Forelimb muscle (tissue), 1 donor: ENCODE data around the gene GAPDH. TPM values are rescaled to one million over a fixed set of nuclear protein-coding genes. Genes with fewer than 3 reads are reported as not detected.
"Not testable (repeated sequence)": the region's sequence is repeated elsewhere in the genome, so short reads cannot be mapped to it uniquely, and the experiment has no call there.

Experiments used
- DNase-seq: peaks from one replicate; pipeline ENCODE4 v3.0.0-alpha.2; 2013; ENCODE audit warnings: low read depth
- polyA plus RNA-seq: library from polyadenylated mRNA; unstranded; fragments of 120-200 nt; gene quantifications from one replicate; pipeline ENCODE4 v1.2.1, GENCODE V29; 2013; ENCODE audit not compliant: insufficient read length

The GAPDH gene
- polyA plus RNA-seq, 1 donor = 5,430 TPM

GRCh38 chr12:6563448-6564050 is 29.2 kb downstream of the GAPDH start:
- DNase-seq = no peak

GRCh38 chr12:6567112-6567670 is 32.9 kb downstream of the GAPDH start:
- no peak for DNase-seq

GRCh38 chr12:6569312-6569711 is 35.0 kb downstream of the GAPDH start:
- DNase-seq = no peak

GRCh38 chr12:6569786-6570185 is 35.5 kb downstream of the GAPDH start:
- no peak for DNase-seq

DNA sequence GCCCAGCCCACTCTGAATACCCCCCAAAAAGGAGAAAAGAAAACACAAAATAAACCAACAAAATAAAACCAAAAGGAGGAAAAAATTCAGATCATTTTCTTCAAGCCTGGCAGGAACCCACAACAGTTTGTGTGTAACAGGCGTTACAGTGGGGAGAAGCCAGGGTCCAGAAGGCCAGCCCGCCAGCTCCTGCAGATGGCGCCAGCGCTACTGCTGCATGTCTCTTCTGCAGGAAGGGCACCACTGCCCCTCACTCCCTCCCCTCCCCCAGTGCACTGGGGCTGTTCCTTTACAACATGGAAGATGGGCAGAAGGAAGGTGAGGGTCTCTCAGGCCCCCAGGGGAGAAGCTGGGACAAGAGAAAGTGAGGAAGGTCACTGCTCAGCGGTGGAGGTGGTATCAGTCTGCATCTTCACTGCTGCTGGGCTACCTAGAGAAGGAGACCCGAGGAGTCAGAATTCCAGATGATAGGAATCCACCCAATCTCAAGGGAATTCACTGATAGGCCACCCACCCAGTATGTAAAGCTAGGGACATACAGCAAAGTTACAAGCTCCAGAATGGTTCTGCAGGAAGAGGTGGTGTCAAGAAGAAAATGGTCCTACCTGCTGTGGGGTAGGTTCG is 36.1 kb downstream of the GAPDH start:
- DNase-seq = no peak

DNA sequence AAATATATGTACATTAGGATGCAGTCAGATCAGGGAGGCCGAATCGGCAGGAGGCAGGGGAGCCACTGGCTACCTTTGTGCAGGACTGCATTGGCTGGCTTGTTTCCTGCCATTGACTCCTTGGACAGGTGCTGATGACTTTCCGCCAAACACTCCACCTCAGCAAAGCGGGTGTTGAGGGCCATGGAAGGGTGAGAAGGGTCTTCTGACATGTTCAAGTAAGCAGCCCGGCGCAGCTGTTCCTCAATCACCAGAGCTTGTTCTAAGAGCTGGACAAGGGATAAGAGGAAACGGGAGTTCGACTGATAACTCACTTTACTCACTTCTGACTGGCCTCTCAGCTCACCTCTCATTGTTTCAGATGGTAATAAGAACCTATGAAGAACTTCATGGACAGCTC is 38.7 kb downstream of the GAPDH start:
- DNase-seq = no peak

DNA sequence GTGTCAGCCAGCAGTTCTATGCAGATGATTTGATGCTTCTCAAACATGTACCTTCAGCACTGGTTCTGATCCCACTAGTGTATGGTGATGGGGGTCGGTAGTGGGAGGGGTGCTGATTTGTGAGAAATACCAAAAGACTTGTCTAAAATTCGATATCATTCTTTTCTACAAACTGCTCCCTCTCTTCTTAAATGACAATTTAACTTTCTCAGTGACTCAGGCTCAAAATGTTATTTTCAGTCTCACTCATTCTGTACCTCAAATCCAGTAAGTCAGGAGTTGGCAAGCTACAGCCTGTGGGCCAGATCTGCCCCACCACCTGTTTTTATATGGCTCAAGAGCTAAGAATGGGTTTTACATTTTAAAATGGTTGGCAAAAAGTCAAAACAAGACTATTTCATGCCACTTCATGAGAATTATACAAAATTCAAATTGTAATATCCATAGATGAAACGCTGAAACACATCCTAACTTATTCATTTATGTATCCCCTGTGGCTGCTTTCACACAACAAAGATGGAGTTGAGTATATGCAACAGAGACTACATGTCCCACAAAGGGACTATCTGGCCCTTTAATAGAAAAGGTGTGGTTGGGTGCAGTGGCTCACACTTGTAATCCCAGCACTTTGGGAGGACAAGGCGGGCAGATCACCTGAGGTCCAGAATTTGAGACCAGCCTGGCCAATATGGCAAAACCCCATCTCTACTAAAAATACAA is 40.4 kb downstream of the GAPDH start:
- DNase-seq = no peak

GRCh38 chr12:6575648-6576047 is 41.3 kb downstream of the GAPDH start:
- DNase-seq = no peak

GRCh38 chr12:6582196-6582595 is 47.9 kb downstream of the GAPDH start:
- DNase-seq = no peak

DNA sequence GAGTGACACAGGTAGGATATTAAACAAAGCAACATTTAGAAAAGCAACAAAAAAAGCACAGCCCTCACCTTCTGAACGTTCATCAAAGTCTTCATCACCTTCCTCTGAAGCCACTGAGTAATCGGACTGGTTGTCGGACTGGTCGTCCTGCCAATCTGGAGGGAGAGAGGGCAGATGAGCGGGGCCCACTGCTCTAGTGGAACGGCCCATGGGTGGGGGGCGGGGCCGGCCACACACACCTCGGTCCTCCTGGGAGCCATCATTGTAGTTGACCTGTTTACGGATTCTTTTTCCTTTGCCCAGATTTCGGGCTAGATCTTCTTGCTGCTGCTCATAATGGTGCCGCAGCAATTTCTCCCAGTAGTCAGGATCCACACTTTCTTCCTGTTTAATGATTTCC is 48.6 kb downstream of the GAPDH start:
- no peak for DNase-seq

- DNase-seq = no peak
Observed at GRCh38 chr12:6584293-6584692, 50.0 kb downstream of the GAPDH start.

DNA sequence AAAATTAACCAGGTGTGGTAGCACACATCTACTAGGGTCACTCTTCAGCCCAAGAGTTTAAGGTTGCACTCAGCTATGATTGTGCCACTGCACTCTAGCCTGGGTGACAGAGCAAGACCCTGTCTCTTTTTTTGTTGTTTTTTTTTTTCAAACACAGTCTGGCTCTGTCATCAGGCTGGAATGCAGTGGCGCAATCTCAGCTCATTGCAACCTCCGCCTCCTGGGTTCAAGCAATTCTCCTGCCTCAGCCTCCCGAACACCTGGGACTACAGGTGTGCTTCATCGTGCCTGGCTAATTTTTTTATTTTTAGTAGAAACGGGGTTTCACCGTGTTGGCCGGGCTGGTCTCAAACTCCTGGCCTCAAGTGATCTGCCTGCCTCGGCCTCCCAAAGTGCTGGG is 52.3 kb downstream of the GAPDH start:
- DNase-seq = not testable (repeated sequence)

Other genes with a start within 250 kb of the GAPDH start
- 0.80 TPM for gene PLEKHG6, start 223.8 kb upstream of the GAPDH start, polyA plus RNA-seq
- 50.8 TPM for gene TNFRSF1A, start 192.4 kb upstream of the GAPDH start, polyA plus RNA-seq
- gene SCNN1A, start 159.0 kb upstream of the GAPDH start, polyA plus RNA-seq = not detected
- 37.2 TPM for gene LTBR, start 150.4 kb upstream of the GAPDH start, polyA plus RNA-seq
- gene CD27, start 89.6 kb upstream of the GAPDH start, polyA plus RNA-seq = 1.5 TPM
- gene TAPBPL, start 82.5 kb upstream of the GAPDH start, polyA plus RNA-seq = 8.0 TPM
- gene VAMP1, start 63.8 kb upstream of the GAPDH start, polyA plus RNA-seq = 9.7 TPM
- 111 TPM for gene MRPL51, start 41.3 kb upstream of the GAPDH start, polyA plus RNA-seq
- gene NCAPD2, start 40.4 kb upstream of the GAPDH start, polyA plus RNA-seq = 32.0 TPM
- 34.7 TPM for gene IFFO1, start 21.5 kb downstream of the GAPDH start, polyA plus RNA-seq
- gene NOP2, start 33.8 kb downstream of the GAPDH start, polyA plus RNA-seq = 26.0 TPM
- gene CHD4, start 72.9 kb downstream of the GAPDH start, polyA plus RNA-seq = 158 TPM
- gene LPAR5, start 101.4 kb downstream of the GAPDH start, polyA plus RNA-seq = 1.1 TPM
- 2.0 TPM for gene ACRBP, start 112.9 kb downstream of the GAPDH start, polyA plus RNA-seq
- gene ING4, start 128.6 kb downstream of the GAPDH start, polyA plus RNA-seq = 46.6 TPM
- gene ZNF384, start 154.9 kb downstream of the GAPDH start, polyA plus RNA-seq = 47.0 TPM
- gene PIANP, start 166.3 kb downstream of the GAPDH start, polyA plus RNA-seq = 3.2 TPM
- 63.3 TPM for gene COPS7A, start 189.5 kb downstream of the GAPDH start, polyA plus RNA-seq
- 130 TPM for gene MLF2, start 218.6 kb downstream of the GAPDH start, polyA plus RNA-seq
- 373 TPM for gene PTMS, start 231.8 kb downstream of the GAPDH start, polyA plus RNA-seq
- 0.70 TPM for gene LAG3, start 238.0 kb downstream of the GAPDH start, polyA plus RNA-seq